ENCODE measurements around the gene VIT.
"Not testable (repeated sequence)": the region's sequence is repeated elsewhere in the genome, so short reads cannot be mapped to it uniquely, and the experiment has no call there.

The VIT gene

DNA sequence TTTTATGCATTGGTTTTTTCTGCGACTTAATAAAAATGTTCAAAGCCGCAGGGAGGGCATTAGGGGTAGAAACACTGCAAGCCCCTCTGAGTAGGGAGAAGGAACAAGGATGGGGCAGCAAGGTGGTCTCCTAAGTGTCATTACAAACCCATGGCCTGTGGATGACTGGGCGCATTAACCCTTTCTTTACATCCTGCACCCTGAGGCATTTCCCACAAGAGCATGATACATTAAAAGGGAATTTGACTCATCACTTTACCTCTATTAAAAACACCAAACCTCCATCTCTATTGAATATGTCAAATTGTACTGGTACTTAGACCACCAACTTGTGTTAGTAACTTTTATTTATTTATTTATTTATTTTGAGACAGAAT is 112.5 kb downstream of the VIT start:
- DNase-seq: no peak

DNA sequence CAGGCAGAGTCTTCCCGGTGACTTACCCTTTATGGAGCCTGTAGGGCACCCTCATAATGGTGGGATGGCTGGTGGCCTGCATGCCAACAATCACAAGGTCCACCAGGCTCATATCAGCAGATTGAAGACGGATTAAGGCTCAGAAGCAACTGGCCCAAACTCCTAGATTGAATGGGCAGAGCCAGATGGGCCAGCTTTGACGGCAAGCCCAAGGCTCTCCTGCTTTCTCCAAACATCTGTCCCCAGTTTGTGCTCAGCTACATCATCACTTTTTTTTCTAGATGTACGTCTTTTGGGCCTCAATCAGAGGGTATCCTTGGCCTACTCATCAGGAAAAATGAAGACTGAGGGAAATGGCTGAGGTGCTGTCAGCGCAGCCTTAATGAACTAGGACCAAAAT is 114.6 kb downstream of the VIT start:
- DNase-seq: no peak

DNA sequence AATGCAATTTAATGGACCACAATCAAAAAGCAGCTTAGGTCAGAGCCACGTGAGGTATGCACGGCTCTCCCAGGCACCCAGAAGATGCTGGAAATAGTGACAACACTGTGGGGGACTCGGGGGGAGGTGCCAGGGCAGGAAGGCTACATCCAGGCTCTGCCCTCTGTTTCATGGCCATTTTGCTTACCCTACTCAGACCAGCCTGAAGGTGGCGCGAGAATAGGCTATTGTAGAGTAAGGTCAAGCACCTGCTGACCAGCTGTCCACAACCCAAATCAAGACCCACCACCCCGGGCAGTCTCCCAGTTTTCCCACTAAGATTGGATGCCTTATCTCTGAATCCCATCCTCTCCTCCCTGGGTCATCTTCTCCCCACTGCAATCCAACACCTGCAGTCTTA is 115.7 kb downstream of the VIT start:
- DNase-seq: no peak

DNA sequence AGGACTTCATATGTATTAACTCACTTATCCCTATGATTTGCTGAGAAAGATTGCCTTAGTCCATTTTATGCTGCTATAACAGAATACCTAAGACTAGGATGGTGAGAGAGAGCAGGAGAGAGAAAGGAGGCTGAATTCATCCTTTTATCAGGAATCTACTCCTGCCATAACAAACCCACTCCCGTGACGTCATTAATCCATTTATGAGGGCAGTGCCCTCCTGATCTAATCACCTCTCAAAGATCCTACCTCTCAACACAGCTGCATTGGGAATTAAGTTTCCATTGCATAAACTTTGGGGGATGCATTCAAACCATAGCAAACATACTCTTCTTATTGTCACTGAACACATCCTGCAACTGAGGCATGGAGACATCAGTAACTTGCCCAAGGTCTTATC is 122.0 kb downstream of the VIT start:
- DNase-seq: no peak

DNA sequence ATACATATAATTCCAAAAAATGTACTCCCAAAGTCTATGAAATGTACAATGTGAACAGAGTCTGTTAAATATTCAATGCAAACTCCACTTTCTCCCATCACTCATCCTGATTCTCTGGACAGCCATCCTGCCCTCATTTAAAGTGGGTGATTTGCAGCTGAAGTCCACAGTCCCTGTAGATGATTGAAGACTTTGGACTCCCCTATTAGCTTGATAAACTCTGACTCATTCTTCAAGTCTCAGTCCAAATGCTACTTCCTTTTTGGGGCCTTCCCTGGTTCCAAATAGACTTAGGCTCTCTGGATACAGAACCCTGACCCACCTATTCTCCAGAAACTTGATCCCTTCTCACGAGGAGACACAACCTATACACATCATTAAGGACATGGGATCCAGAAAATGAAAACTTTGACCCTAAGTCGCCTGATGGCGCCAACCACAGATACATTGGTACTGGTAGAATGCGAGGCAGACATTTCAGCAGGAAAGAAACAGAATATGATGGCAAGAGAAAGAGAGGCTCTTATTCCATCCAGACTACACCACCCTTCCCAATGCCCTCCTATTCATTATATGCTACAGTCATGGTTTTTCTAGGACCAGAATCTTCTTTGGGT is 122.7 kb downstream of the VIT start:
- no peak for DNase-seq

DNA sequence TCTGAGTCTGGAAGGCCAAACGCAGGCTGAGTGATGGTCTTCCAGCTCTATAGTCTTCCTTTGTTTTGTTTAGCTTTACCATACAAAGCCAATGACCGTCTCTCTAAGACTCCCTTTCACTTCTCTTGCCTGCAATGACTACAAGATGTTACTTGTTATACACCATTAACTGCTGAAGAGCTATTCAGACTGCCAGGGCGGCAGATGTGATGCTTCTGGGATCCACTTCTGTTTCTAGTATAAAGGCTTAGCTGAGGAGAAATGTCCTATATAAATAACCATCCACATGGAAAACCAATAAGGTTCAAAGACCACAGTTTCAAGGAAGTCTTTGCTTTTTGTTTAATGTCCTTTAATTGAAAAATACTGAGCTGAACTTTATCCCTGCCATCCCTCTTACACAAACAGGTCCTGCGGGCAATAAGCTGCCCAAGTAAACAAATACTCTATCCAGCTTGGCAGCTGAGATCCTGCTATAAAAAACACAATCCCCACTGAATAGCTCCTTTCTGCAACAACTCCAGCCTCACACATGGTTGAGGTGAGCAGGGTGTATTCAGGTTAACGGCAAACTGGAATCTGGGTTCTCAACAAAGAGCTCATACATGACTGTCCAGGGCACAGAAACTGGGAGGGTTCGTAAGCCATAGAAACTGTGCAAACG is 124.6 kb downstream of the VIT start:
- DNase-seq: no peak

DNA sequence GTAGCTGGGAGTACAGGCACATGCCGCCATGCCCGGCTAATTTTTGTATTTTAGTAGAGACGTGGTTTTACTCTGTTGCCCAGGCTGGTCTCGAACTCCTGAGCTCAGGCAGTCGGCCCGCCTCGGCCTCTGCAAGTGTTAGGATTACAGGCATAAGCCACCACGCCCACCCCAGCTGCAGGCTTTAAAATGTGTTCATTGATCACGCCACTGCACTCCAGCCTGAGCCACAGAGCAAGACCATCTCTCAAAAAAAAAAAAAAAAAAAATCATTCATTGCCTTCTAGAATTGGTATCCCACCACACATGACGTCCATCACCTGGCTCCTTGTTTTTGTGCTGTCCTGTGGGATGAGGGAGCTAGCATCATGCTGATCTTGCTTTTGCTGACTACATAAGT is 127.4 kb downstream of the VIT start:
- no peak for DNase-seq

DNA sequence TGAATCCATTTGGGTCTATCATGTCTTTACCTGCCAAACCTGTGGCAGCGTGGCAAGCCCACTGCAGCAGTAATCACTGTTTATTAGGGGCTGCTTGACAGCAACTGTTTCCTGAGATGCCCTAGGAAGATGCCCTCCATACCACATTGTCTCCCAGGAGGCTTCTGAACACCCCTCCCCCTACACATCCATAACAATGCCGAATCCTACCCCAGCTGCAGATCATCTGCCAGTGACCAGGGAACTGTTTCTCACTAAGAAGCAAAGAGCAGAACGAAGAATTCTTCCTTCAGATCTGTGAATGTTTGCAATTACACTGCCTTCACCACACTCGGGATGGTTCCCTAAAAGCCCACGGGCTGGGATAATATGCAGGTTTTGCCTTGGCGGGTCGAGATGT is 127.8 kb downstream of the VIT start:
- DNase-seq: no peak

DNA sequence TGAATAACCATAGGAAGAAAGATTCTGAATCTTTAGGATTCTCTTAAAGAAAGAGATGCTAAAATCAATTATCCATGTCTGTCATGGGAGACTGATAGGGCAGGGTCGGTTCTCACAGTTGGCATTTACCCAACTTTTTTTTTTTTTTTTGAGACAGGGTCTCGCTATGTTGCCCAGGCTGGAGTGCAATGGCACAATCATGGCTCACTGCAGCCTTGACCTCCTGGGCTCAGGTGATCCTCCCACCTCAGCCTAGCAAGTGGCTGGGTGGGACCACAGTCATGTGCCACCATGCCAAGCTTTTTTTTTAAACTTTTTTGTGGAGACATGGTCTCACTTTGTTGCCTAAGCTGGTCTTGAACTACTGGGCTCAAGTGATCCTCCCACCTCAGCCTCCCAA is 128.2 kb downstream of the VIT start:
- DNase-seq: not testable (repeated sequence)

DNA sequence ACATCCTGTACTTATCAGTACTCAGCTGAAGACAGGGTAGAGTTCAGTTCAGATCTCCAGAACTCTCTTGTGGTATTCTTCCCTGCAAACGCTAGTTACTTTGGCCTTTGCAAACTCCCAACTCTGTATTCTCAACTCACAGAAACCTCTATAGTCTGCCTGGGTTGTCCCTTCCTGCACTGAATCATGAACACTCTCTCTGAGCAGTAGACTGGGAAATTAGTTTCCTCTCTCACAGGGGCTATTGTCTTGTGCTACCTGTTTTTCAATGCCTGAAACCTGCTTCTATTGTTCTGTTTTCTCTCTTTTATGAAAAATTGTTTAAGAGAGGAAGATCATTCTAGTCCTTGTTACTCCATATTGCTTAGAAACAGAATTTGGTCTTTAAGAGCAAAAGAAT is 134.7 kb downstream of the VIT start:
- DNase-seq: no peak

DNA sequence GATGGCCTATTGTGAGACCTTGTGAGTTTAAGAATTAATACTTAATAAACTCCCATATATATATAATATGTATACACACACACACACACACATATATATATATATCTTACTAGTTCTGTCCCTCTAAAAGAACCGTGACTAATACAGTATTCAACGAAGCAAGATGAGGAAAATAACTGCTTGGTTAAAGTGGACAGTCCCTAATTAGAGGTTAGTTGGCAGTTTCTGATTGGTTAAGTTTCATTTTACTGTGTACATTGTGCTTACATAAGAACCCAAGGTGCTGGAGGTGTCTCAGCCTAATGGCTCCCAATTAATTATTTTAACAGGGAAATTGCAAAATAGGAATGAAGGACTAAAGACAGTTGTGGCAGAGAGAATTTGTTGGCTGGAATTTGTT is 137.7 kb downstream of the VIT start:
- DNase-seq: no peak

DNA sequence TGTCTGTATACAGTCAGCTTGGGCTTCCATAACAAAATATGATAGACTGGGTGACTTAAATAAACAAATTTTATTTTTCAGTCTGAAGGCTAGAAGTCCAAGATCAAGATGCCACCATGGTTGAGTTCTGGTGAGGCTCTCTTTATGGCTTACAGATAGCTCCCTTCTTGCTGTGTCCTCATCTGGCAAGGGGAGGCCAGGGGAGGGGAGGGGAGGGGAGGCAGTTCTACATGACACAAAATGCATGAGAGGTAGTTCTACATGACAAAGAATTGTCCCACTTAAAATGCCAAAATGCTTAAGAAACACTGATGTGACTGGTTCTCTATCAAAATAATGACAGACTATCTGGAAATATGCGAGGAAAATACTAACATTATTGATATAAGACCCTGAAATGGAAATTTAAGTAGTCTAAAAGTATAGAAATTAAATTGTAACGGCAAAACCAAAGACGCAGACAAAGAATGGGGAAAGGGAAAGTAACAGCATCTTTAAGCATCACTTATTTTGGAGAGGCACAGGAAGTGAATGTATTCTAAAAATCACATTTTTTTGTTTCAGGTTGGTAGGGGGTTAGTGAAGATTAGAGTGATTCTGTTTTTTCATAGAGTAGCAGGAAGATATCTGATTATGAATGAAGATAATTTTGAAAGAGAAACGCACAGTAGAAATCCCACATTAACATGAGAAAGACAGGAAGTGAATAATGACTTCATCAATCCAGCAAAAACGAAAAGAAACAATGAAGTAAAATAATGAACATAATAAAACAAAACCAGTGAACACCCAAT is 138.4 kb downstream of the VIT start:
- no peak for DNase-seq

DNA sequence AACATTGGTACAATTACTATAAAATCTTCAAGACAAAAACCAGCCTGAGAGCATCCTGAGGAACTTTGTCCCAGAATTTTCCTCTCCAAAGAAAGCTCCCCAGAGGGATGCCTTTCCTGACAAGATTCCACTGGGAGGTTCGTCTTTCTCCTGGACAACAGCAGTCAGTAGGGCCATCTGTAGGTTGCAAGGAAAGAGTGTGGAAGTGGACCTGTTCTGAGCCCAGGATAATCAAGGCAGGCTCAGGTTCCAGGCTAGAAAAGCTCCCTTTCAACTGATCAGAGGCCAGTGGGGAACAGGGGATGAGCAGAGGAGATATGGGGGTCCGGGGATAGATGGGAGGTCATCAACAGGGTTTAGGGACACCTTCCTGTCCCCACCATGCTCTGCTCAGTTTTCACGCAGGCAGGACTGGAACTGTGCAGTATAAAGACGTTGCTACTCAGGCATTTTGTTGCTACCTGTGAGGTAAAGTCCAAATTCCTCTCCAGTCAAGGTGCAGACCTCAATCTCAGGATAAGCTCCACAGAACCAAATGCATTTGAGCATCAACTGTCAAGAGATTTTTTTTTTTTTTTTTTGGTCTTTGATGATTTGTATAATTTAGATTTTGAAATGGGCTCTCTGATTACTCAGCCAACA is 143.6 kb downstream of the VIT start:
- no peak for DNase-seq

DNA sequence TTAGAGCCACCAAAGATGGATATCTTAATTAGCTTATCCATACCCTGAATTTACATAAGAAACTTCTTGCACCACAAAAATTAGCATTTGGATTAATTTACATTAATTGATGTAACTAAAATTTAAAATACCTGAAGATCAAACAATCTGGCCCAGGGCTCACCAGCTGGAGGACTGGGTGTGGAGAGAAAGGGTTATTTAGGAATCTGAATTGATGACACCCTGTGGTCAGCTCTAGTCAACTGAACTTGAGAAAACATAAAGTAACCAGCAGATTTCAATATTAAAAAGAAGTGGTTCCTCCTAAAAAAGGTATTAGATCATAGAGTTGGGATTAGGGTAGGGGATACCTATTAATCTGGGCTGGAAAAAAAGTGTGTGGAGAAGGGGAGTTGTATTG is 147.3 kb downstream of the VIT start:
- DNase-seq: no peak

DNA sequence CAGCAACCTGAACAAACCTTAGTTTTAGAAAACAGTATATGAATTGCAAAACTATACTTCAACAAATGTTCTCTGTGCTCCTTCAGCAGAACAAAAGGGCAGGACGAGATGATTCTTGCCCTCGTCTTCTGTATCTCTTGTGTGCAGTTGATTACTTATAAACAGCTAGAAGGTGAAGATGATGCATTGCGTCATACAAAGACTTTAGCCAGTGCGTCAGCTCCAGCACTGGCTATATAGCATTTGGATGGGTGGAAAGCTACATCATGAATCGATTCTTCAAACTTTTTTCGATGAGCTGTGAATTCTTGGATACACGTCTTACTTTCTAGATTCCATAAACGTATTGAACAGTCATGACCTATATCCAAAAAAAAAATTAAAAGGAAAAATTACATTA is 152.8 kb downstream of the VIT start:
- no peak for DNase-seq

DNA sequence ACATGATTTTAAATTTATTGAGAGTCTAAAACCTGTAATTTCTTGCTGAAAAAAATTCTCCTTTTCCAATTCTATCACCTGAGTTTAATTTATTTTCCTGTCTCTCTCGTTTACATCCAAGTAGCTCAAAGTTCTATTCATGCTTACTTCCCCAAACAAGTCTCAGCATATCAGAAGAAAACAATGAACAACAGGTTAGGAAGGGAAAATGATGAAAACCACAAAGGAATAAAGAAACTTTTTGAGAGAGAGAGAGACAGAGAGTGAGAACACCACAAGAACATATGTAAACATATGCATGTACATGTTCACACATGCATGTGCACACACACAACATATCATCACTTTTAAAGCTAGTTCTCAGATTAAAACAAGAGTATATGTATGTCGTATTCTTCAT is 157.7 kb downstream of the VIT start:
- DNase-seq: no peak

DNA sequence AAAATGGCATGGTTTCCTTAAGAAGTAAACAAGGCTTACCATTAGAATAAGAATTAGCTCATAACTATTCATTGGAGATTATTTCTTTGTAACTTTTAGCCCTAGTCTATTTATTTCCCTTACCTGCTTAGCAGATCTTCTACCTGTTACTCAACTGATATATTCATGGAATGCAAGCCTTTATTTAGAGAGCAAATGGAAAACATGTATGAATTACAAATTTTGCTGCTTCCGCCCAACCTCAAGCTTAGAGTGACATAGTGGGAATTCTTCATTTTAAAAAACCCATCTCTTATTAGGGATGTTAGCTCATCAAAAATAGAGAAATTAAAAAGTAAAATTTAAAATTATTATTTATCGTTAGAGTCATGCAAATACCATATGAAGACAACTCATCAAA is 158.9 kb downstream of the VIT start:
- DNase-seq: no peak

DNA sequence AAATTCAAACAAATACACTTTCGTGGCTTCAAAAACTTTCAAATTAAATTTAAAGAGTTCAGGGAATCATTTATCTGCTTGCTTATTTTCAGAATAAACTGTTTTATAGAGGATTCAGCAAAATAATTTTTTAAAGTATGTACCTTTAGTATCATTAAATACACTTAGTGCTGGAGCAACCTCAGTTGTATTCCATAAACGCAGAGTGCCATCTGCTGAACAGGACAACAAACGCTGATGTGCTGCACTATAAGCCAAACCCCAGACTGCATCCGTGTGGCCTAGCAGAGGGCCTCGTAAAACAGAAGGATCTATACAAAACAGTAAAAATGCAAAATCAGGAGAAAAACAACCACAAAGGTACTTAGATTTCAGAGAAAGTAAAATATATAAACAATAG is 161.2 kb downstream of the VIT start:
- DNase-seq: no peak

DNA sequence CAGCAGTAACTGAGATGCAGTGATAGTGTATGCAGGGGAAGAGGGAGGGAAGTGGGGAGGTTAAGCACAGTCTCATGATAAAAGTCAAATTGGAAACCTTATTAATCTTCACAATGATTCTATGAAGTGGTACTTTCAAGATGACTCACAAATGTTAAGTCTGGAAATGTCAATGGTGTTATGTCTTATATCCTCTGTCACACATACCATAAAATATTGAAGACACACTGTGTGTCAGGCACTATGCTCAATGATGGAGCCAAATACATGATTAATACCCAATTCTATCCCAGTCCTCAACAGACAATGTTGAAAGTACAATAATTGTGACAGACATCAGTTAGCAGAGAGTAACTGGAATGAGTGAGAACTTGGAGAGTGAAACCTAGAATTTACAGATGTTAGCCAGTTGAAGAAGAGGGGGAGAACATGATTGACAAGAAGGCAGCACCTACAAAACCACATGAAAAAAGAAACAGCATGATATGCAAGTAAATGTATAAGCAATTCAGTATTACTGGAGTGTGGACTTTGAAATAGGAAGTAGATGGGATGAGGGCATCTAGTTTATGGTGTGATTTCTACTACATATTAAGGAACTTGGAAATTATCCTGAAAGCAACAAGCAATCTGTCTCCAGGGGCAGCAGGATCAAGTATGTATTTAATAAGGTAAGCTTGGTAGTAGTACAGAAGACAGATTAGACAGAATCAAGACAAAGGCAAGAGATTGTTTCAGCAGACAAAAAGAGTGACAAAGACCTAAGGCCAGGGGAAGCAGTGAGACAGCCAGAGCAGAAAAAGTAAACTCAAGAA is 162.3 kb downstream of the VIT start:
- no peak for DNase-seq

DNA sequence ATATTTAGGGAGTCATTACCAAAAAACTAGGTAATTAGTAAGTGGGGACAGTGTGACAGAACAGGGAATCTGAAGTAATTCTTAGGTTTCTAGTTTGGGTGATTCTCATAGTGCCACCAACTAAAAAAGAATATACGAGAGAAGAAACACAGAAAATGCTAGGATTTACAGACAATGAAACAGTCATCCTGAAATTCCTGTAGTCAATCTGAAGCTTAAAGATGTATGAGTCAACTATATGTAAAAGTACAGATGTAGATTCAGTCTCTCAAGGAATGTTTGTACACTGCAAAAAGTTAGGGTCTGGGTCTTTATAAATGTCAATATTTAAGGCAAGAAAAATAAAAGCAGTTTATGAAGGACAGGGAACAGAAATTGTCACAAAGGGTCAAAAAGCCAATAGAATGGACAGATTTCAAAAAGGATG is 162.9 kb downstream of the VIT start:
- DNase-seq: no peak

DNA sequence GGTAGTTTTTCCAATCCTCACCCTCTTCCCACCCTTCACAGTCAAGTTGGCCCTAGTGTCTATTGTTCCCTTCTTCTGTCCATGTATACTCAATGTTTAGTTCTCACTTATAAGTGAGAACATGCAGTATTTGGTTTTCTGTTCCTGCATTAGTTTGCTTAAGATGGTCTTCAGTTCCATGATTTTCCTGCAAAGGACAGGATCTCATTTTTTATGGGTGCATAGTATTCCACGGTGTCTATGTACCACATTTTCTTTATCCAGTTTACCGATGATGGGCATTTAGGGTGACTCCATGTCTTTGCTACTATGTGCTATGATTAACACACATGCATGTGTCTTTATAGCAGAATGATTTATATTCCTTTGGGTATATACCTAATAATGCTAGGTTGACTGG is 165.4 kb downstream of the VIT start:
- DNase-seq: no peak

All from effector CD4-positive, alpha-beta T cell (primary cell).